Bronchial epithelial cell (primary cell): ENCODE measurements around the gene GHRL. TPM values are rescaled to one million over a fixed set of nuclear protein-coding genes. Genes with fewer than 3 reads are reported as not detected.

Experiments used
- DNase-seq: peaks from one replicate; pipeline ENCODE4 v3.0.0-alpha.2; 2010; ENCODE audit warnings: low read depth
- FAIRE-seq: peaks from 2 replicates; lab custom pipeline; 2011; peaks lifted over from hg19 to GRCh38; lab: Jason Lieb, UNC
- H3K27me3 ChIP-seq: 2 replicates; pipeline ENCODE4 v1.5.1; 2011; ENCODE audit warnings: low read length; ENCODE audit not compliant: control insufficient read depth, insufficient read depth
- H3K36me3 ChIP-seq: 2 replicates; pipeline ENCODE4 v1.5.1; 2011; ENCODE audit warnings: low read length; ENCODE audit not compliant: control insufficient read depth, insufficient read depth
- H3K4me3 ChIP-seq: 2 replicates; pipeline ENCODE4 v1.5.1; 2011; ENCODE audit warnings: mild to moderate bottlenecking, low read depth, low read length, control low read depth
- CTCF ChIP-seq: IDR thresholded peaks from 2 replicates; pipeline ENCODE4 v1.5.1; 2011; ENCODE audit warnings: mild to moderate bottlenecking, moderate library complexity, low read length, control low read depth, inconsistent platforms; ENCODE audit not compliant: insufficient read depth, severe bottlenecking
- total RNA-seq: library from RNA; depleted of rRNA; stranded (reverse); fragments of >200 nt; gene quantifications from 2 replicates; pipeline ENCODE4 v1.2.1, GENCODE V29; 2014

GHRL gene
- total RNA-seq, 1 donor from 2014 or later, result not detected

- Histone ChIP-seq H3K4me3 (no peak overlapping the region), H3K27me3 (no peaks in the 10 kb centered on the region), H3K36me3 (peaks cover 1% of the 10 kb centered on the region)
- DNase-seq (no peak), FAIRE-seq (no peak)
- no peak for TF ChIP-seq CTCF
These were observed 1.4 kb upstream of the GHRL start for GRCh38 chr3:10294030-10294586.

GRCh38 chr3:10291641-10292040 lies 1.1 kb downstream of the GHRL start:
- no peak for FAIRE-seq
- DNase-seq, result no peak
- Histone ChIP-seq H3K27me3 (no peaks in the 10 kb centered on the region), H3K4me3 (no peak overlapping the region), H3K36me3 (peaks cover 3% of the 10 kb centered on the region)
- no peak for TF ChIP-seq CTCF

GRCh38 chr3:10290481-10291176 lies 2.1 kb downstream of the GHRL start:
- Histone ChIP-seq H3K27me3 (no peaks in the 10 kb centered on the region), H3K36me3 (peaks cover 2% of the 10 kb centered on the region), H3K4me3 (no peak overlapping the region)
- no peak for DNase-seq
- FAIRE-seq, result no peak
- no peak for TF ChIP-seq CTCF

- H3K36me3 ChIP-seq, result peaks cover 2% of the 10 kb centered on the region
- H3K4me3 ChIP-seq, result no peak overlapping the region
- DNase-seq (no peak), FAIRE-seq (no peak)
- TF ChIP-seq CTCF, result no peak
- no peaks in the 10 kb centered on the region for H3K27me3 ChIP-seq
These were observed 2.9 kb downstream of the GHRL start for GRCh38 chr3:10289787-10290355.

GRCh38 chr3:10289077-10289476 lies 3.7 kb downstream of the GHRL start:
- FAIRE-seq (no peak), DNase-seq (no peak)
- Histone ChIP-seq H3K36me3 (peaks cover 2% of the 10 kb centered on the region), H3K27me3 (no peaks in the 10 kb centered on the region), H3K4me3 (no peak overlapping the region)
- TF ChIP-seq CTCF, result no peak
